MM.1S (cell line): ENCODE results near the gene HPCAL1.

ENCODE experiments used
- DNase-seq: peaks from one replicate; pipeline ENCODE4 v3.0.0-alpha.2; 2015
- H2AFZ ChIP-seq: fragments of 300-600 bp; sonication (generic); 2 replicates; pipeline ENCODE4 v1.6.0; 2016; ENCODE audit warnings: antibody characterized with exemption, low read length
- H3F3A ChIP-seq: fragments of 300-600 bp; sonication (generic); 2 replicates; pipeline ENCODE4 v1.6.1; 2016; ENCODE audit warnings: mild to moderate bottlenecking, antibody characterized with exemption, low read length, moderate library complexity, mixed read lengths; ENCODE audit not compliant: insufficient read depth
- H3K27ac ChIP-seq: fragments of 300-600 bp; sonication (generic); 2 replicates; pipeline ENCODE4 v1.5.1; 2016; ENCODE audit warnings: mild to moderate bottlenecking, low read length
- H3K27me3 ChIP-seq: fragments of 300-600 bp; sonication (generic); replicated peaks from 2 replicates; pipeline ENCODE4 v1.6.0; 2016; ENCODE audit warnings: low read length; ENCODE audit not compliant: insufficient read depth
- H3K36me3 ChIP-seq: fragments of 300-600 bp; sonication (generic); replicated peaks from 2 replicates; pipeline ENCODE4 v1.6.1; 2016; ENCODE audit warnings: mild to moderate bottlenecking, low read length, mixed read lengths; ENCODE audit not compliant: insufficient read depth
- H3K4me1 ChIP-seq: fragments of 300-600 bp; sonication (generic); 2 replicates; pipeline ENCODE4 v1.6.1; 2016; ENCODE audit warnings: low read length, mixed read lengths
- H3K4me2 ChIP-seq: fragments of 300-600 bp; sonication (generic); 2 replicates; pipeline ENCODE4 v1.6.0; 2016; ENCODE audit warnings: low read depth, low read length
- H3K4me3 ChIP-seq: fragments of 300-600 bp; sonication (generic); 2 replicates; pipeline ENCODE4 v1.5.1; 2016; ENCODE audit warnings: low read length, mixed read lengths
- H3K79me2 ChIP-seq: fragments of 300-600 bp; sonication (generic); 2 replicates; pipeline ENCODE4 v1.6.1; 2016; ENCODE audit warnings: mixed run types, low read length, mixed read lengths
- H3K9ac ChIP-seq: fragments of 300-600 bp; sonication (generic); 2 replicates; pipeline ENCODE4 v1.6.1; 2016; ENCODE audit warnings: low read length, mixed read lengths
- H3K9me2 ChIP-seq: fragments of 300-600 bp; sonication (generic); replicated peaks from 2 replicates; pipeline ENCODE4 v1.6.1; 2016; ENCODE audit warnings: mild to moderate bottlenecking, low read length, mixed read lengths; ENCODE audit not compliant: insufficient read depth
- H3K9me3 ChIP-seq: fragments of 300-600 bp; sonication (generic); replicated peaks from 2 replicates; pipeline ENCODE4 v1.6.1; 2016; ENCODE audit warnings: mild to moderate bottlenecking, low read length, mixed read lengths; ENCODE audit not compliant: insufficient read depth
- H4K20me1 ChIP-seq: fragments of 300-600 bp; sonication (generic); 2 replicates; pipeline ENCODE4 v1.6.1; 2016; ENCODE audit warnings: mild to moderate bottlenecking, low read length, moderate library complexity, mixed read lengths; ENCODE audit not compliant: insufficient read depth
- CTCF ChIP-seq: fragments of 300-600 bp; sonication (generic); IDR thresholded peaks from 2 replicates; pipeline ENCODE4 v1.5.1; 2016; ENCODE audit warnings: antibody characterized with exemption, low read length, mixed read lengths
- EZH2 ChIP-seq: fragments of 300-600 bp; sonication (generic); optimal IDR thresholded peaks from 2 replicates; pipeline ENCODE3; 2017; ENCODE audit warnings: low read depth, mild to moderate bottlenecking, antibody characterized with exemption, low read length, mixed read lengths
- EZH2phosphoT487 ChIP-seq: fragments of 300-600 bp; sonication (generic); IDR thresholded peaks from 2 replicates; pipeline ENCODE4 v1.6.1; 2018; ENCODE audit warnings: antibody characterized with exemption, low read length

Gene HPCAL1

GRCh38 chr2:10257036-10257435 is 45.7 kb upstream of the HPCAL1 start:
- no peak overlapping the region for H3K27ac ChIP-seq
- no peak overlapping the region for H3K9ac ChIP-seq
- H3K4me2 ChIP-seq, result no peak overlapping the region
- H3K27me3 ChIP-seq, result no peaks in the 10 kb centered on the region
- H2AFZ ChIP-seq, result no peak overlapping the region
- H3K4me3 ChIP-seq, result no peak overlapping the region
- H3K9me3 ChIP-seq, result no peaks in the 10 kb centered on the region
- H4K20me1 ChIP-seq, result no peaks in the 10 kb centered on the region
- no peaks in the 10 kb centered on the region for H3K79me2 ChIP-seq
- no peaks in the 10 kb centered on the region for H3F3A ChIP-seq
- TF ChIP-seq EZH2, result no peak
- no peak for TF ChIP-seq EZH2phosphoT487
- TF ChIP-seq CTCF, result no peak
- no peaks in the 10 kb centered on the region for H3K9me2 ChIP-seq
- H3K36me3 ChIP-seq, result no peaks in the 10 kb centered on the region
- no peaks in the 10 kb centered on the region for H3K4me1 ChIP-seq
- no peak for DNase-seq

GRCh38 chr2:10257500-10258147 is 45.1 kb upstream of the HPCAL1 start:
- H3K9me2 ChIP-seq, result no peaks in the 10 kb centered on the region
- no peaks in the 10 kb centered on the region for H4K20me1 ChIP-seq
- no peak overlapping the region for H3K4me2 ChIP-seq
- no peaks in the 10 kb centered on the region for H3F3A ChIP-seq
- no peak for DNase-seq
- H3K4me3 ChIP-seq, result no peak overlapping the region
- TF ChIP-seq CTCF (no peak), EZH2 (no peak), EZH2phosphoT487 (no peak)
- H3K36me3 ChIP-seq, result no peaks in the 10 kb centered on the region
- H3K27ac ChIP-seq, result no peak overlapping the region
- H3K9me3 ChIP-seq, result no peaks in the 10 kb centered on the region
- no peaks in the 10 kb centered on the region for H3K79me2 ChIP-seq
- no peaks in the 10 kb centered on the region for H3K4me1 ChIP-seq
- H3K9ac ChIP-seq, result no peak overlapping the region
- H3K27me3 ChIP-seq, result no peaks in the 10 kb centered on the region
- H2AFZ ChIP-seq, result no peak overlapping the region

GRCh38 chr2:10258326-10258725 is 44.4 kb upstream of the HPCAL1 start:
- Histone ChIP-seq H4K20me1 (no peaks in the 10 kb centered on the region), H3K9me2 (no peaks in the 10 kb centered on the region), H3K36me3 (no peaks in the 10 kb centered on the region), H3K9me3 (no peaks in the 10 kb centered on the region), H3K27ac (no peak overlapping the region), H3K4me3 (no peak overlapping the region), H3K27me3 (no peaks in the 10 kb centered on the region), H3K4me1 (no peaks in the 10 kb centered on the region), H3K9ac (no peak overlapping the region), H3K79me2 (no peaks in the 10 kb centered on the region), H3K4me2 (no peak overlapping the region), H3F3A (no peaks in the 10 kb centered on the region), H2AFZ (no peak overlapping the region)
- DNase-seq, result no peak
- TF ChIP-seq EZH2phosphoT487 (no peak), CTCF (no peak)
